ENCODE measurements around the gene ATP2B2.

Gene ATP2B2

DNA sequence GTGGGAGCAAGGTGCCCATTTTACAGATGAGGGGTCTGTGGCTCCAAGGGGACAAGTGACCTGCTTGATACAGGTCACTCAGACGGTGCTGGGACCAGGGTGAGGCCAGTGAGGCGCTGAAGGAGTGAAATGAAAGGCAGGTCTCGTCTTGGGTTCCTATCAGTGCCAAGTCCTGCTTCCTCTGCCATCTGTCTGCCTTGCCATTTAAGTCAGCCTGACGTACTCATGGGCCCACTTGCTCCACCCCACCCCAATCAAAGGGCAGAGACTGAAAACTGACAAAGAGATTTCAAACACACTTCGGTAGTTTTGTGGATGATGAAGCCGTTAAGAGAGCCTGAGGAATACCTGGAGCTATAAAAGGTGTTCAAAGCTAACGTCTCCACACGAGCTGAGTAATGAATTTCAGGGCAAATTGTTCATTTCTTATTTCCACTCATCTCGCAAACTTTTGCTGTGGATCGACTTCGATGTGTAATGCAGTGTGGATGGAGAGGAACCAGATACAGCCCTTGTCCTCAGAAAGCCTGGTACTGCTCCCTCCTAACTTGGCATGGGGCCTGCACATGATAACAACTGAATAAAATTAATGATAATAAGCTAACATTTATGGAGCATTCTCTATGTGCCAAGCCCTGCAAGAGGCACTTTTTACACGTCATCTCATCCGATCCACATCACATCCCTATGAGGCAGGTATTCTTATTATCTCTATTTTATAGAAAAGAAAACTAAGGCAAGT lies 36.6 kb downstream of the ATP2B2 start:
- DNase-seq, result no peak

DNA sequence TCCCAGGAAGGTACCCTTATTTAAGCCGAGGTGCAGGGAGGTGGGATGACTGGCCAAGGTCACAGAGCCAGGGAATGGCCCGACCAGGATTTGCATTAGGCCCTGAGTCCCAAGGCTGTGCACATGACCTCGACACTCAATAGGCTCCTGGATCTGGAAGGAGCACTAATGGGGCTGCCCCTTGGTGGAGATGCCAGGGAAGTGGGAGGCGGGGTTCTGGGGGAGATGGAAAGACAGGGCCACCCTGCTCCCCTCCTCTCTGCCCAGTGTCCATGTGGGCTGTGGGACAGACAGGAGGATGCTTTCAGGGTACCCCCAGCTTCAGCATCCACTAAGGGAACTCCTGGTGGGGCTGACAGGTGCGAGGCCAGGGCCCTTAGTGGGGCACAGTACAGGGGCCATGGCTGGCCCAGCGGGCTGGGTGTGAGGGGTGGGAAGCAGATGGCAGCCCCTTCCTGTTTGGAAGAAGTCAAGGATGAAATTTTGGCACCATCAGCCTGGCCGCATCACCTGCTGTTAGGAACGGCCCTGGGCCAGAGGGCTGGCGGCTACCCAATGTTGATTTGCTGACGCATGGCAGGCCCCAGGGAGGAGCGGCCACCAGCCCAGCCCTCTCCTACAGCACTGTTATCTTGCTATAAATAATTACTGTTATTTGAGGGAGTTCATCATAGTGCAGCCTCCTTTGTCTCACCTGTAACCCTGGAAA lies 37.3 kb downstream of the ATP2B2 start:
- DNase-seq, result no peak

DNA sequence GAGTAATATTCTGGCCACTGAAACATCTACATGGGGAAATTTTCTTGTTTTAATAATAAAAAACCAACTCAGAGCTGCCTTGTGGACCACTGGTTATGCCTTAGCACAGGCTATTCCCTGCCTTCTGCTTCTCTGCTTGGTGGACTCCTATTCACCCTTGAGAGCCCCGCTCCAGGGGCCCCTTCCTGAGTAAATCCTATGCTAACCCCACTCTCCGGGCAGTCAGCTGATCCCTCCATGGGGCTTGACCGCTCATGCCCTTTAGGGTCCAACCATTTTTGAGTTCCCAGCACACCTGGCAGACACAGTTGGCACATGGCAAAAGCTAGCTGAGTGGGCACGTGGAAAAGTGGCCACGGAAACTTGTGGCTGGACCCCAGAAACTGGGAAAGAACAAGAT lies 38.2 kb downstream of the ATP2B2 start:
- DNase-seq, result no peak

DNA sequence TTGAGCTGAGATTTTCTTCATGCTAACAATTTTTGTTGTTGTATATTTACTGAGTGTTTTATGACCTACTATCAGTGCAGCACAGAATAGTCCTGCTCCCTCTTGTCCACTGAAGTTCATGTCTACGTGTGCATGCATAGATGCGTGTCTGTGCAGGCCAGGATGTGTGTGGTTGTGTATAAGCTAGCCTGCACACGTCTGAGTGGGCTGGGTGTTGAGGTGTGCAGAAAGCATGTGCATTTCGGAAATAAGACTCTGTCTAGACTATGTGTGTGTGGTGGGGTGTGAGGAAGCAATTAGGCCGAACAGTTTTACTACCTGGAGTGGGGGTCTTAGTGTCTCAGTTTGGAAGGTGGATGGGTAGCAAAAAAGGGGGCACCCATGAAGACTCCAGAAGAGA lies 39.2 kb downstream of the ATP2B2 start:
- DNase-seq, result no peak

GRCh38 chr3:10465161-10465560 lies 40.2 kb downstream of the ATP2B2 start:
- DNase-seq, result no peak

GRCh38 chr3:10463533-10464434 lies 41.6 kb downstream of the ATP2B2 start:
- no peak for DNase-seq

GRCh38 chr3:10462641-10463532 lies 42.5 kb downstream of the ATP2B2 start:
- no peak for DNase-seq

- DNase-seq, result no peak
Observed at GRCh38 chr3:10460951-10461545, 44.3 kb downstream of the ATP2B2 start.

- peak; percentile 68 for DNase-seq
Observed at GRCh38 chr3:10459954-10460754, 45.2 kb downstream of the ATP2B2 start.

GRCh38 chr3:10457560-10457959 lies 47.8 kb downstream of the ATP2B2 start:
- DNase-seq, result no peak

DNA sequence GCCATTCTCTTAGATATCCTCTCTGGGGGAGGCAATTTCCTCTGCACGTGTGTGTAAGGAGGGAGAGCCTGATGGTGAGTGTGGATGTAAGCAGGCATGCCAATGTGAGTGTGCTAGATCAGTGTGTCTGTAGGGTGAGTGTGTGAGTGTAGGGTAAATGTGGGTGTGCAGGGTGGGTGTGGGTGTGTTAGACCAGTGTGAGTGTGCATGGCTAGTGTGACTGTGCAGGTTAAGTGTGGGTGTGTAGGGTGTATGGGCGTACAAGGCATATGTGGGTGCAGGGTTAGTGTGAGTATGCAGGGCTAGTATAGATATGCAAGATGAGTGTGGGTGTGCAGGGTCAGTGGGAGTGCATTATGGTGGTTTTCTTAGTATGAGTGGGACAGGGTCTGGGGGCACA lies 48.4 kb downstream of the ATP2B2 start:
- DNase-seq, result no peak

- no peak for DNase-seq
Observed at GRCh38 chr3:10455545-10455914, 49.9 kb downstream of the ATP2B2 start.

- no peak for DNase-seq
Observed at GRCh38 chr3:10454907-10455544, 50.4 kb downstream of the ATP2B2 start.

DNA sequence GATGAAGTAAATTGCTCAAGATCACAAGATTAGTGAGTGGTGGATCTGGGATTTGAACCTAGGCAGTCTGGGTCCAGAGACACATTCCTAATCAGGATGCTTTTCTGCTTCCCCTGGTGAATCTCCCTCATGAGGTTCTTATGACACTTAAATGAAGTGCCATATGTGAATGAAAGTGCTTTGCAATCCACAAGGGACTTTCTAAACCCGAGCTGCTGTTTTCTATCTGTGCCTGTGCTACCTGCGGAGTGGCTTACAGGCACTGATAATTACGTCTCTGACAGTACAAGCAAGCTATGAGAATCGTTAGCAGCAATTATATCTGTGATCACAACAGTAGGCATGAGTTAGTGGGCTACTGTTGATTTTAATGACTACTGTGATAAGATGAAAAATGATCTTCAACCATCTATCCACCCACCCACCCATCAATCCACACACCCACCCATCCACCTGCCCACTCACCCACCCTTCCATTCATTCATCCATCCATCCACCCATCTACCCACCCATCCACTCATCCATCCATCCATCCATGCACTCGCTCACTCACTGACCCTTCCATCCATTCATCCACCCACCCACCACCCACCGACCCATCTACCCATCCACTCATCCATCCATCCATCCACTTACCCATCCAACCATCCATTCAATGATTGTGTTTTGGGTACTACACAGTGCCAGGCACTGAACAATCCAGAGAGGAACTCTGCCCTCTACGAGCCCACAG lies 51.8 kb downstream of the ATP2B2 start:
- no peak for DNase-seq

DNA sequence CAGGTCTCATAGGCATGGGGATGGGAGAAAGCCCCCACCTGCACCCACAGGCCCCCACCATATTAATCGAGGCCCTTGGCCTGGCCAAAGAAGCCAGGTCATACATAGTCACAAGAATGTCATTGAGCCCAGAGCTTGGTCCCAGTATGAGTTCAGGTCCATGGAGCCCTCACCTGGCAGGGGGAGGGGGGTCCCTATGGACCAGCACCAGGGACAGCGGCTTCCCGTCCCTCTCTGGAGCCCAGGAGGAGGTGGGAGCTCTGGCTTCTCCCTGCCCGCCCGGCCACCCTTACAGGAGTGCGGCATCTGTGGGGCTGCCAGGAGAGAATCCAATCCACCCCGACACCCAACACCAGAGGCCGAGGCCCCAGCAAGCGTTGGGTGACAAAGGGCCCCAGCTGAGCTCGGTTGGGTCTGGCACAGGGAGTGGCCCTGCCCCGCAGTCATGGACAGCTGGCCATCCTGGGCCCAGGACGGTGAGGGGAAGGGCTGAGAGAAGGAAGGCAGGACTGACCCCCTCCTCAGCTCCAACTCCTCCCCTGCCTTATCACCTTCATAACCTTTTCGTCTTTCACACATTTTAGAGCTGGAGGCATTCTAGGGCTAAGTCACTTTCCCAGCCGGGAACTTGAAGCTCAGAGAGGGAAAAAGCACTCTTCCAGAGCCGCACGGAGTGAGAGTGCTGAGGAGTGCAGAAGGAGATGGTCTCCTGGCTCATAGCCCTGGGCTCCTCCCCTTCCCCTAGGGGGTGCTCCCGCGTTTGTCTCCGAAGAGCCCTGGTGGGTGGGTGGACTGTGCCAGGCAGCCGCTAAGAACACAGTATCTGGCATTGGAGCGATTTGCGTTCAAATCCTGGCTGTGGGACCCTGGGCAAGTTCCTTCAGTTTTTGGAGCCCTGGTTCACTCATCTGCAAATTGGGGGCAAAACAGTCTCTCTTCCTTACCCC lies 54.6 kb downstream of the ATP2B2 start:
- no peak for DNase-seq

GRCh38 chr3:10449436-10449835 lies 56.0 kb downstream of the ATP2B2 start:
- no peak for DNase-seq

GRCh38 chr3:10448544-10448943 lies 56.8 kb downstream of the ATP2B2 start:
- DNase-seq, result no peak

- no peak for DNase-seq
Observed at GRCh38 chr3:10447527-10448260, 57.7 kb downstream of the ATP2B2 start.
